IPS-15b (cell line): ENCODE measurements around the gene PLEKHA5.
"Not testable (repeated sequence)": the region's sequence is repeated elsewhere in the genome, so short reads cannot be mapped to it uniquely, and the experiment has no call there.

ENCODE experiments used
- H3K27me3 ChIP-seq: one replicate; pipeline ENCODE4 v1.6.1; 2013; ENCODE audit warnings: low read length; ENCODE audit not compliant: control insufficient read depth, insufficient read depth
- H3K36me3 ChIP-seq: one replicate; pipeline ENCODE4 v1.6.1; 2013; ENCODE audit warnings: low read length; ENCODE audit not compliant: control insufficient read depth, insufficient read depth
- H3K4me1 ChIP-seq: one replicate; pipeline ENCODE4 v1.6.1; 2013; ENCODE audit warnings: mild to moderate bottlenecking, low read length; ENCODE audit not compliant: control insufficient read depth, insufficient read depth
- H3K4me3 ChIP-seq: one replicate; pipeline ENCODE4 v1.5.1; 2013; ENCODE audit warnings: low read depth, low read length
- H3K9ac ChIP-seq: one replicate; pipeline ENCODE4 v1.6.1; 2013; ENCODE audit warnings: low read depth, mild to moderate bottlenecking, low read length
- H3K9me3 ChIP-seq: one replicate; pipeline ENCODE4 v1.6.1; 2013; ENCODE audit warnings: mild to moderate bottlenecking, low read length; ENCODE audit not compliant: control insufficient read depth, insufficient read depth

Gene PLEKHA5

DNA sequence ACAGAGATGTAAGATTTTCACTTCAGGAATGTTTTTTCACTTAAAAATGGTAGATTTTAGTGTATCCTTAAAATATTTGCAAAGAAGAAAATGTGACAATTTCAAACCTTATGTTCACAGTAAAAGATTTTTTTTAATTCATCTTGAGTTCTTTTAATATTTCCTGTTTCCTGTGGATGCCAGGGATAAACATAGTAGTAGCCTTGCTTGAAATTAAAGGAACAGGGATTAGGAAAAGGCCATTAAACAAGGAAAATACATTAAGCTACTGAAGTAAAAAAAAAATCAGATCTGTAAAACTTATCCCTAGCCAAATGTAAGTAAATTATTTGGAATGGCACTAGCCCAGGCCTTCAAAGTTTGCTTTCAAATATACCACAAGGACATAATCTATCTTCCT is 171.7 kb downstream of the PLEKHA5 start:
- Histone ChIP-seq H3K4me1 (peaks cover 4% of the 10 kb centered on the region), H3K27me3 (no peaks in the 10 kb centered on the region), H3K9me3 (no peaks in the 10 kb centered on the region), H3K36me3 (no peaks in the 10 kb centered on the region), H3K4me3 (no peak overlapping the region), H3K9ac (no peak overlapping the region)

- Histone ChIP-seq H3K27me3 (no peaks in the 10 kb centered on the region), H3K36me3 (no peaks in the 10 kb centered on the region), H3K9ac (no peak overlapping the region)
Measured at GRCh38 chr12:19301688-19302087, 172.2 kb downstream of the PLEKHA5 start.

DNA sequence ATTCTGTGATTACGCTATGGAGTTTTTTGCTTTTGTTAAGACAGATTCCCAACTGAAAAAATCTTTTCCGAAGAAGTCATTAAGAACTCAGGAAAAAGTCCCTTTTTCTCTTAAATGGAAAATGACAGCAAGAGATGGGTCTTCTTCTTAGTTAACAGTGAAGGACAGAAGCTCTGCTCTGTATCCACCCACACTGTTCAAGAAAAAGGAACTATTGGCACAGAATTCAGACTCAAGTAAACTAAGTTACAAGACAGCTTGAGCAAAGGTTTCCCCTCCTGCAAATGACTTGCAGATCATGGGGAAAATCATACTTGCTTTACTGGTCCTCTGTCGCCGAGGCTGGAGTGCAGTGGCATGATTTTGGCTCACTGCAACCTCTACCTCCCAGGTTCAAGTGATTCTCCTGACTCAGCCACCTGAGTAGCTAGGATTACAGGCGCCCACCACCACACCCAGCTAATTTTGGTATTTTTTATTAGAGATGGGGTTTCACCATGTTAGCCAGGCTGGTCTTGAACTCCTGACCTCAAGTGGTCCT is 172.6 kb downstream of the PLEKHA5 start:
- Histone ChIP-seq H3K4me3 (no peak overlapping the region), H3K36me3 (no peaks in the 10 kb centered on the region), H3K9ac (no peak overlapping the region), H3K27me3 (no peaks in the 10 kb centered on the region), H3K4me1 (peaks cover 4% of the 10 kb centered on the region), H3K9me3 (no peaks in the 10 kb centered on the region)

More at GRCh38 chr12:19301688-19302087, 172.2 kb downstream of the PLEKHA5 start:
- Histone ChIP-seq H3K9me3 (no peaks in the 10 kb centered on the region), H3K4me3 (no peak overlapping the region), H3K4me1 (peaks cover 4% of the 10 kb centered on the region)

DNA sequence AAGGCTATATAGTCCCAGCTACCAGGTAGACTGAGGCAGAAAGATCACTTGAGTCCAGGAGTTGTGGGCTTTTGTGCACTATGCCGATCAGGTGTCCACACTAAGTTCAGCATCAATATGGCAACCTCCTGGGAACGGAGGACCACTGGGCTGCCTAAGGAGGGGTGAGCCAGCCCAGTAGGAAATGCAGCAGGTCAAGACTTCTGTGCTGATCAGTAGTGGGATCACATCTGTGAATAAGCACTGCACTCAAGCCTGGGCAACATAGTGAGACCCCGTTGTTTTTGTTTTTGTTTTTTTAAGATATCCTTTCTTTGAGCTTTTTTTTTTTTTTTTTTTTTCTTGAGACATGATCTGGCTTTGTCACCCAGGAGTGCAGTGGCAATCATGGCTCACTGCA is 174.0 kb downstream of the PLEKHA5 start:
- Histone ChIP-seq H3K9me3 (no peaks in the 10 kb centered on the region), H3K9ac (no peak overlapping the region), H3K36me3 (no peaks in the 10 kb centered on the region), H3K4me1 (peaks cover 4% of the 10 kb centered on the region), H3K27me3 (no peaks in the 10 kb centered on the region), H3K4me3 (no peak overlapping the region)

DNA sequence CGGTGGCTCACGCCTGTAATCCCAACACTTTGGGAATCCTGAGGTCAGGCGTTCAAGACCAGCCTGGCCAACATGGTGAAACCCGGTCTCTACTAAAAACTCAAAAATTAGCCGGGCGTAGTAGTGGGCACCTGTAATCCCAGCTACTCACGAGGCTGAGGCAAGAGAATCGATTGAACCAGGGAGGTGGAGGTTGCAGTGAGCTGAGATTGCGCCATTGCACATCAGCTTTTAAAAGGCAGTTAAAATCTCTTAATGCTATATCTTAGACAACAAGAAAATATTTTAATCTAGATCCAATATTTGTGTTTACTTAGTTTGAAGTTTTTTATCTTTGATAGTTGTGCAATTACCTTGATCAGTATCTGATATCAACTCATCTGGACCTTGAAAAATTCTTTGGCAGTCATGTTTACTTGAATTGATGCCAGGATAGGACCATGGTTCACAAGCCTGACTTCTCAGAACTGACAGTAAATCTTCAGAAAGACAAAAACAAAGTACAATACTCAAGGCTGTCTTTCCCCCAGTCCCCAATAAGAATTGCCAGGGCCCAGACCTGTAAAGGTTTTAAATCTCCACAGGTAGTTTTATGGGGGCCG is 174.7 kb downstream of the PLEKHA5 start:
- Histone ChIP-seq H3K4me1 (peaks cover 4% of the 10 kb centered on the region), H3K9me3 (no peaks in the 10 kb centered on the region), H3K27me3 (no peaks in the 10 kb centered on the region), H3K4me3 (no peak overlapping the region), H3K9ac (no peak overlapping the region), H3K36me3 (no peaks in the 10 kb centered on the region)

DNA sequence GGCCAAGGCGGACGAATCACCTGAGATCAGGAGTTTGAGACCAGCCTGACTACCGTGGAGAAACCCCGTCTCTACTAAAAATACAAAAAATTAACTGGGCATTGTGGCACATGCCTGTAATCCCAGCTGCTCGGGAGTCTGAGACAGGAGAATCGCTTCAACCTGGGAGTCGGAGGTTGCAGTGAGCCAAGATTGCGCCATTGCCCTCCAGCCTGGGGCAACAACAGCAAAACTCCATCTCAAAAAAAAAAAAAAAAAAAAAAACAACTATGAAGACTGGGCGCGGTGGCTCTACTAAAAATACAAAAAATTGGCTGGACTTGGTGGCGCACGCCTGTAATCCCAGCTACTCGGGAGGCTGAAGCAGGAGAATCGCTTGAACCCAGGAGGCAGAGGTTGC is 176.1 kb downstream of the PLEKHA5 start:
- H3K36me3 ChIP-seq, H3K9ac ChIP-seq, H3K4me3 ChIP-seq: not testable (repeated sequence)

GRCh38 chr12:19306366-19306765 is 176.8 kb downstream of the PLEKHA5 start:
- Histone ChIP-seq H3K9me3 (no peaks in the 10 kb centered on the region), H3K27me3 (no peaks in the 10 kb centered on the region), H3K4me1 (peaks cover 4% of the 10 kb centered on the region), H3K4me3 (no peak overlapping the region), H3K9ac (no peak overlapping the region), H3K36me3 (no peaks in the 10 kb centered on the region)

More for the DNA sequence above, 176.1 kb downstream of the PLEKHA5 start:
- H3K27me3 ChIP-seq, H3K4me1 ChIP-seq, H3K9me3 ChIP-seq: not testable (repeated sequence)

DNA sequence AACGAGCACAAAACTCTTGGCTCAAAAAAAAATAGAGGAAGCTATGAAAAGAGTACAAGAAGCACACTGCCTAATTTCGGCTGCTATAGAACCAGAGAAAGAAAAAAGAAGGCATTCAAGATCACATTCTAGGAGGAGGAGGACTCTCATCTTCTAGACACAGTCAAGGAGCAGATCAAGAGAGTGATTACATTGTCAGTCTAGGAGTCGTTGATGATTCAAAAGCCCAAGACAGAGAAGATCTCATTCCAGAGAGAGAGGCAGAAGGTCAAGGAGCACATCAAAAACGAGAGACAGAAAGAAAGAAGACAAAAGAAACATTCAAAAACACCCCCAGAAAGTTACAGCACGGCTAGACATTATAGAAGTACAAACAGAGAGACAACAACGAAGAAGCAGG is 177.9 kb downstream of the PLEKHA5 start:
- no peaks in the 10 kb centered on the region for H3K27me3 ChIP-seq
- H3K4me3 ChIP-seq, result no peak overlapping the region
- no peaks in the 10 kb centered on the region for H3K9me3 ChIP-seq
- H3K9ac ChIP-seq, result no peak overlapping the region
- H3K4me1 ChIP-seq, result no peaks in the 10 kb centered on the region
- H3K36me3 ChIP-seq, result no peaks in the 10 kb centered on the region

DNA sequence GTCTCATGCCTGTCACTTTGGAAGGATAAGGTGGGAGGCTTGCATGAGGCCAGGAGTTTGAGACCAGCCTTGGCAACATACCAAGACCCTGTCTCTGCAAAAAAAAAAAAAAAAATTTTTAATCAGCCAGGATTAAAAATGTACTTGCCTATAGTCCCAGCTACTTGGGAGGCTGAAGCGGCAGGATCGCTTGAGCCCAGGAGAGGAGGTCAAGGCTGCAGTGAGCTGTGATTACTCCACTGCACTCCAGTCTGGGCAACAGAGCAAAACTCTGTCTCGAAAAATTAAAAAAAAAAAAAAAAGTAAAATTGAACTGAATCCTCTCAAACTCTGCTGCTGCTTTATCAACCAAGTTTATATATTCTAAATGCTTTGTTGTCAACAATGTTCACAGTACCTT is 181.6 kb downstream of the PLEKHA5 start:
- no peaks in the 10 kb centered on the region for H3K4me1 ChIP-seq
- H3K9ac ChIP-seq, result no peak overlapping the region

GRCh38 chr12:19312637-19313036 is 183.1 kb downstream of the PLEKHA5 start:
- no peaks in the 10 kb centered on the region for H3K36me3 ChIP-seq
- H3K9me3 ChIP-seq, result no peaks in the 10 kb centered on the region
- H3K9ac ChIP-seq, result no peak overlapping the region
- H3K4me1 ChIP-seq, result no peaks in the 10 kb centered on the region
- no peak overlapping the region for H3K4me3 ChIP-seq
- H3K27me3 ChIP-seq, result no peaks in the 10 kb centered on the region

More for the DNA sequence above, 181.6 kb downstream of the PLEKHA5 start:
- no peaks in the 10 kb centered on the region for H3K36me3 ChIP-seq
- H3K9me3 ChIP-seq, result no peaks in the 10 kb centered on the region
- H3K4me3 ChIP-seq, result no peak overlapping the region
- no peaks in the 10 kb centered on the region for H3K27me3 ChIP-seq

GRCh38 chr12:19316425-19316824 is 186.9 kb downstream of the PLEKHA5 start:
- Histone ChIP-seq H3K9ac (no peak overlapping the region), H3K27me3 (no peaks in the 10 kb centered on the region), H3K9me3 (no peaks in the 10 kb centered on the region), H3K4me1 (no peaks in the 10 kb centered on the region), H3K4me3 (no peak overlapping the region), H3K36me3 (no peaks in the 10 kb centered on the region)

GRCh38 chr12:19322376-19322775 is 192.8 kb downstream of the PLEKHA5 start:
- Histone ChIP-seq H3K4me1 (no peaks in the 10 kb centered on the region), H3K27me3 (no peaks in the 10 kb centered on the region), H3K9me3 (no peaks in the 10 kb centered on the region), H3K4me3 (no peak overlapping the region), H3K36me3 (no peaks in the 10 kb centered on the region), H3K9ac (no peak overlapping the region)
